ENCODE results near the gene TADA1. TPM values are rescaled to one million over a fixed set of nuclear protein-coding genes. Genes with fewer than 3 reads are reported as not detected.

TADA1 gene
- total and polyA plus RNA-seq, 2 donors (not counting 1 experiment from before 2014, with no cell fraction given) = 12.9 to 13.2 TPM

DNA sequence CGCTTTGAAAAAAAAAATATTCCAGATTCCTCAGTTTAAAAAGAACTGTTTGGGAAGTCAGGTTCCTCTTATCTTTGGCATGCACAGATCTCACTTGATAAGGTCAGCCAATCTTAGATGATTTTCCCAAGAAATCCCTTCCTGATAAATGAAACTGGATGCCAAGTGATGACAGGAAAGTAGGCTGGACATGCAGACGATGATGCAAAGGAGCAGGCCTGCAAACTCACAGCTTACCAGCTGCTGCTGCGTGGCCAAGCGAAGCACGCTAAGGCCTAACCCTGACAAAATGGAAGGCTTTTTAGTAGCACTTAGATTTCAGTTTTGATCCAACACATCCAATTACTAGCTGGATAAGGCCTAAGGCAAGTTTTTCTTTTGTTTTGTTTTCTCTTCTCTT lies 10.1 kb downstream of the TADA1 start:
- Histone ChIP-seq H3K27me3 (ENCODE audit: control insufficient read depth, insufficient read depth, low read length) (no peaks in the 10 kb centered on the region), H3K27ac (ENCODE audit: insufficient read depth, low read length) (no peak overlapping the region), H2AFZ (ENCODE audit: low read length) (no peak overlapping the region), H3K79me2 (ENCODE audit: control insufficient read depth, insufficient read depth, low read length) (no peaks in the 10 kb centered on the region), H3K9me3 (ENCODE audit: control insufficient read depth, insufficient read depth, low read depth, low read length) (no peaks in the 10 kb centered on the region), H3K4me2 (ENCODE audit: extremely low read depth, insufficient read depth, low read length) (no peak overlapping the region), H3K4me1 (ENCODE audit: control insufficient read depth, extremely low read depth, insufficient read depth, low read length) (no peaks in the 10 kb centered on the region), H4K20me1 (ENCODE audit: control insufficient read depth, extremely low read depth, insufficient read depth, low read length) (no peaks in the 10 kb centered on the region), H3K36me3 (ENCODE audit: control insufficient read depth, insufficient read depth, low read length) (peaks cover 3% of the 10 kb centered on the region), H3K4me3 (replicated peaks in 1 of 4; ENCODE audit: control extremely low read depth in 1 of 4, insufficient read depth in 1 of 4, low read depth in 3 of 4, low read length in 4 of 4) (no peak overlapping the region), H3K9ac (ENCODE audit: insufficient read depth, low read length) (no peak overlapping the region)
- DNase-seq (ENCODE audit: low read depth in 2 of 2) = peak in 1 of 2 donors; percentile 31
- TF ChIP-seq, protein P1, sequence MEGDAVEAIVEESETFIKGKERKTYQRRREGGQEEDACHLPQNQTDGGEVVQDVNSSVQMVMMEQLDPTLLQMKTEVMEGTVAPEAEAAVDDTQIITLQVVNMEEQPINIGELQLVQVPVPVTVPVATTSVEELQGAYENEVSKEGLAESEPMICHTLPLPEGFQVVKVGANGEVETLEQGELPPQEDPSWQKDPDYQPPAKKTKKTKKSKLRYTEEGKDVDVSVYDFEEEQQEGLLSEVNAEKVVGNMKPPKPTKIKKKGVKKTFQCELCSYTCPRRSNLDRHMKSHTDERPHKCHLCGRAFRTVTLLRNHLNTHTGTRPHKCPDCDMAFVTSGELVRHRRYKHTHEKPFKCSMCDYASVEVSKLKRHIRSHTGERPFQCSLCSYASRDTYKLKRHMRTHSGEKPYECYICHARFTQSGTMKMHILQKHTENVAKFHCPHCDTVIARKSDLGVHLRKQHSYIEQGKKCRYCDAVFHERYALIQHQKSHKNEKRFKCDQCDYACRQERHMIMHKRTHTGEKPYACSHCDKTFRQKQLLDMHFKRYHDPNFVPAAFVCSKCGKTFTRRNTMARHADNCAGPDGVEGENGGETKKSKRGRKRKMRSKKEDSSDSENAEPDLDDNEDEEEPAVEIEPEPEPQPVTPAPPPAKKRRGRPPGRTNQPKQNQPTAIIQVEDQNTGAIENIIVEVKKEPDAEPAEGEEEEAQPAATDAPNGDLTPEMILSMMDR (conservative IDR thresholded peaks at IDR 0.05 in 1 of 2, IDR thresholded peaks at IDR 0.05 in 1 of 2; ENCODE audit: low read depth in 1 of 2, low read length in 2 of 2) = no peak
- no peak for TF ChIP-seq EZH2 (IDR thresholded peaks at IDR 0.05; ENCODE audit: low read length, missing control alignments)

DNA sequence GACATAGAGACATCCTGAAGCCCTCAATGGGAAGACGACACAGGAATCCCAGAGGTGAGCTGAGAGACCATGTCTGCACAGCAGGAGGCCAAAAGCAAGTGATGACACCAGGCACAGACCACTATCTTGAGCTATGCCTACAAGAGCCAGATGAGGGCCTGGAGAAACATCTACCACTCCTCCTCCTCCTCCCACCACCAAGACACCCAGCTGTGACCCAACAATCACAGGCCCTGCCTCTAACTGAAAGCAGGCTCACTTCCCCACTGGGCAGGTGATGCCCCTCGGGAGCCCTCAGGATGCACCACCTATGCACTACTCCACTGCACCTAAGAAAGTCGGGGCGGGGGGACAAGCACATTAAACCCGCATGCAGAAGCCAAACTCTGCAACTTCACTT lies 16.5 kb downstream of the TADA1 start:
- H2AFZ ChIP-seq (ENCODE audit: low read length) = no peak overlapping the region
- no peaks in the 10 kb centered on the region for H3K79me2 ChIP-seq (ENCODE audit: control insufficient read depth, insufficient read depth, low read length)
- no peaks in the 10 kb centered on the region for H4K20me1 ChIP-seq (ENCODE audit: control insufficient read depth, extremely low read depth, insufficient read depth, low read length)
- no peaks in the 10 kb centered on the region for H3K4me1 ChIP-seq (ENCODE audit: control insufficient read depth, extremely low read depth, insufficient read depth, low read length)
- no peak overlapping the region for H3K4me2 ChIP-seq (ENCODE audit: extremely low read depth, insufficient read depth, low read length)
- TF ChIP-seq, protein P1 (conservative IDR thresholded peaks at IDR 0.05 in 1 of 2, IDR thresholded peaks at IDR 0.05 in 1 of 2; ENCODE audit: low read depth in 1 of 2, low read length in 2 of 2) = no peak
- H3K4me3 ChIP-seq (replicated peaks in 1 of 4; ENCODE audit: control extremely low read depth in 1 of 4, insufficient read depth in 1 of 4, low read depth in 3 of 4, low read length in 4 of 4) = no peak overlapping the region
- H3K9ac ChIP-seq (ENCODE audit: insufficient read depth, low read length) = no peak overlapping the region
- H3K27me3 ChIP-seq (ENCODE audit: control insufficient read depth, insufficient read depth, low read length) = no peaks in the 10 kb centered on the region
- H3K27ac ChIP-seq (ENCODE audit: insufficient read depth, low read length) = no peak overlapping the region
- no peaks in the 10 kb centered on the region for H3K9me3 ChIP-seq (ENCODE audit: control insufficient read depth, insufficient read depth, low read depth, low read length)
- peaks cover 3% of the 10 kb centered on the region for H3K36me3 ChIP-seq (ENCODE audit: control insufficient read depth, insufficient read depth, low read length)
- DNase-seq (ENCODE audit: low read depth in 2 of 2) = no peak

DNA sequence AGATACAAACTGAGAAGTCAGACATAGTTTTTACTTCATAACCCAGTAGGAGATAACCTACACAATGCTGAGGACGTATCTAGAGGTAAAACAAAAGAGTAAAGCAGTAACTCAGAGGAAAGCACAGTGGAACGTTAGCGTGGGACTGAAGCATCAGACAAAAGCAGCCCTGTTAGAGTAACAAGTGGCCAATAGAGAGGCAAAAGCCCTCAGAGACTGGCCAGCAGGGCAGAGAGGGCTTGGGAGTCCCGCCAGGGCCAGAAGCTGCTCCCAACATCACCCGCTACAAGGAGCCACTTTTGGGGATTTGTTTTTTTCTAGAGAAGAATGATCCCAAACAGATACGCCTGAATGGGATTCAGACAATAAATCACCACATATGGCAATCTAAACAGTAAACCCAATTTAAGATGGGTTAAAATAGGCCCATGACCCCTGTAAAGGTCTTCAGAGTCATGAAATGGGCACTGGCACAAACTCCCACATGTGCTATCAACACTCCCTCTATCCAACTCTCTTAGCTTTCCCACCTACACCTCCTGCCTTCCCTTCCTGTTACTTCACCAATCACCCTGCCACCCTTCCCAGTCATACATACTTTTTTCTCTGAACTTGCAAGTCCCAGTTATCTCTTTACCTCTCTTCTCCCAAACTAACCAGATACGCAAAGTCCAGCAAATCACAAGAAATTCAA lies 17.2 kb downstream of the TADA1 start:
- Histone ChIP-seq H3K79me2 (ENCODE audit: control insufficient read depth, insufficient read depth, low read length) (no peaks in the 10 kb centered on the region), H3K9me3 (ENCODE audit: control insufficient read depth, insufficient read depth, low read depth, low read length) (no peaks in the 10 kb centered on the region), H3K36me3 (ENCODE audit: control insufficient read depth, insufficient read depth, low read length) (peaks cover 5% of the 10 kb centered on the region), H3K9ac (ENCODE audit: insufficient read depth, low read length) (no peak overlapping the region), H3K27ac (ENCODE audit: insufficient read depth, low read length) (no peak overlapping the region), H3K4me1 (ENCODE audit: control insufficient read depth, extremely low read depth, insufficient read depth, low read length) (no peaks in the 10 kb centered on the region), H4K20me1 (ENCODE audit: control insufficient read depth, extremely low read depth, insufficient read depth, low read length) (no peaks in the 10 kb centered on the region), H3K27me3 (ENCODE audit: control insufficient read depth, insufficient read depth, low read length) (no peaks in the 10 kb centered on the region), H3K4me3 (replicated peaks in 1 of 4; ENCODE audit: control extremely low read depth in 1 of 4, insufficient read depth in 1 of 4, low read depth in 3 of 4, low read length in 4 of 4) (no peak overlapping the region), H3K4me2 (ENCODE audit: extremely low read depth, insufficient read depth, low read length) (no peak overlapping the region), H2AFZ (ENCODE audit: low read length) (no peak overlapping the region)
- TF ChIP-seq, protein P1 (conservative IDR thresholded peaks at IDR 0.05 in 1 of 2, IDR thresholded peaks at IDR 0.05 in 1 of 2; ENCODE audit: low read depth in 1 of 2, low read length in 2 of 2) = no peak
- TF ChIP-seq EZH2 (IDR thresholded peaks at IDR 0.05; ENCODE audit: low read length, missing control alignments) = no peak
- DNase-seq (ENCODE audit: low read depth in 2 of 2) = no peak

All from fibroblast of lung (primary cell).